ENCODE measurements around the gene CYP26B1. TPM values are rescaled to one million over a fixed set of nuclear protein-coding genes. Genes with fewer than 3 reads are reported as not detected.

Gene CYP26B1
- total RNA-seq, 1 experiment from 2014 or later: 2.7 TPM

GRCh38 chr2:72117718-72118117, 29.9 kb downstream of the CYP26B1 start:
- POLR2A ChIA-PET (ENCODE audit: low non-redundant PET): no interaction called here
- H3K27ac ChIP-seq (ENCODE audit: low read depth, low read length, poor library complexity, severe bottlenecking): no peak overlapping the region
- peaks cover 5% of the 10 kb centered on the region for H3K4me1 ChIP-seq (ENCODE audit: insufficient read depth, low read length, poor library complexity, severe bottlenecking)
- H3K9me3 ChIP-seq (ENCODE audit: low read depth, low read length, poor library complexity, severe bottlenecking): no peaks in the 10 kb centered on the region
- CTCF ChIA-PET: no interaction called here
- intact Hi-C loops (cut with micrococcal nuclease; ENCODE audit: unreplicated experiment): no loop called here
- no TSS peak for BruUV-seq (replicated peaks)
- no peaks in the 10 kb centered on the region for H3K27me3 ChIP-seq (replicated peaks; ENCODE audit: insufficient read depth, low read depth, low read length, poor library complexity)
- DNase-seq (ENCODE audit: low spot score): no peak
- no peaks in the 10 kb centered on the region for H3K36me3 ChIP-seq (ENCODE audit: insufficient read depth, low read length, poor library complexity, severe bottlenecking)
- no peak overlapping the region for H3K4me3 ChIP-seq (ENCODE audit: low read depth, low read length, poor library complexity, severe bottlenecking)
- TF ChIP-seq EZH2 (IDR thresholded peaks at IDR 0.05; ENCODE audit: borderline replicate concordance, low read depth, low read length, poor library complexity, severe bottlenecking) (no peak), CTCF (conservative IDR thresholded peaks at IDR 0.05; ENCODE audit: low read depth, low read length) (no peak)

GRCh38 chr2:72117029-72117428, 30.6 kb downstream of the CYP26B1 start:
- peaks cover 5% of the 10 kb centered on the region for H3K4me1 ChIP-seq (ENCODE audit: insufficient read depth, low read length, poor library complexity, severe bottlenecking)
- DNase-seq (ENCODE audit: low spot score): no peak
- H3K9me3 ChIP-seq (ENCODE audit: low read depth, low read length, poor library complexity, severe bottlenecking): no peaks in the 10 kb centered on the region
- H3K4me3 ChIP-seq (ENCODE audit: low read depth, low read length, poor library complexity, severe bottlenecking): no peak overlapping the region
- no peaks in the 10 kb centered on the region for H3K27me3 ChIP-seq (replicated peaks; ENCODE audit: insufficient read depth, low read depth, low read length, poor library complexity)
- POLR2A ChIA-PET (ENCODE audit: low non-redundant PET): no interaction called here
- H3K36me3 ChIP-seq (ENCODE audit: insufficient read depth, low read length, poor library complexity, severe bottlenecking): no peaks in the 10 kb centered on the region
- BruUV-seq (replicated peaks): no TSS peak
- intact Hi-C loops (cut with micrococcal nuclease; ENCODE audit: unreplicated experiment): no loop called here
- TF ChIP-seq EZH2 (IDR thresholded peaks at IDR 0.05; ENCODE audit: borderline replicate concordance, low read depth, low read length, poor library complexity, severe bottlenecking) (no peak), CTCF (conservative IDR thresholded peaks at IDR 0.05; ENCODE audit: low read depth, low read length) (no peak)
- CTCF ChIA-PET: no interaction called here
- no peak overlapping the region for H3K27ac ChIP-seq (ENCODE audit: low read depth, low read length, poor library complexity, severe bottlenecking)

- intact Hi-C loops (cut with micrococcal nuclease; ENCODE audit: unreplicated experiment): no loop called here
- CTCF ChIA-PET: interaction anchor here (0.5 to 0.6 kb wide), 2 partner anchors 38 to 192 kb away, joined by 3 read pairs; no protein-coding TSS in a partner anchor
- POLR2A ChIA-PET (ENCODE audit: low non-redundant PET): interaction anchor here (0.7 kb wide), 1 partner anchor 169 kb away, joined by 3 read pairs; no protein-coding TSS in a partner anchor
- TF ChIP-seq EZH2 (IDR thresholded peaks at IDR 0.05; ENCODE audit: borderline replicate concordance, low read depth, low read length, poor library complexity, severe bottlenecking): no peak
- TF ChIP-seq CTCF (conservative IDR thresholded peaks at IDR 0.05; ENCODE audit: low read depth, low read length): peak; percentile 52
- peak; percentile 52 for DNase-seq (ENCODE audit: low spot score)
- Histone ChIP-seq H3K36me3 (ENCODE audit: insufficient read depth, low read length, poor library complexity, severe bottlenecking) (no peaks in the 10 kb centered on the region), H3K4me3 (ENCODE audit: low read depth, low read length, poor library complexity, severe bottlenecking) (no peak overlapping the region), H3K27me3 (replicated peaks; ENCODE audit: insufficient read depth, low read depth, low read length, poor library complexity) (no peaks in the 10 kb centered on the region), H3K9me3 (ENCODE audit: low read depth, low read length, poor library complexity, severe bottlenecking) (no peaks in the 10 kb centered on the region), H3K4me1 (ENCODE audit: insufficient read depth, low read length, poor library complexity, severe bottlenecking) (peaks cover 5% of the 10 kb centered on the region), H3K27ac (ENCODE audit: low read depth, low read length, poor library complexity, severe bottlenecking) (no peak overlapping the region)
- no TSS peak for BruUV-seq (replicated peaks)
Measured at GRCh38 chr2:72116081-72116533, 31.6 kb downstream of the CYP26B1 start.
